Testis (tissue), 2 donors: ENCODE results near the gene PSG6.
"Not testable (repeated sequence)": the region's sequence is repeated elsewhere in the genome, so short reads cannot be mapped to it uniquely, and the experiment has no call there.

Experiments
- POLR2A ChIP-seq: fragments of 450-650 bp; IDR thresholded peaks from one replicate; pipeline ENCODE4 v1.6.1; 2017; ENCODE audit warnings: antibody characterized with exemption, mild to moderate bottlenecking, moderate library complexity
- TF ChIP-seq, protein P1 (sequence below), 3 experiments: fragments of 450-650 bp in 2 of 3; fragments of 200-600 bp in 1 of 3; sonication (generic) in 1 of 3; IDR thresholded peaks; one replicate each; pipeline ENCODE4 v1.5.1; 2016 to 2019; ENCODE audit warnings: antibody characterized with exemption in 3 of 3, mild to moderate bottlenecking in 2 of 3, moderate library complexity in 1 of 3

DNA sequence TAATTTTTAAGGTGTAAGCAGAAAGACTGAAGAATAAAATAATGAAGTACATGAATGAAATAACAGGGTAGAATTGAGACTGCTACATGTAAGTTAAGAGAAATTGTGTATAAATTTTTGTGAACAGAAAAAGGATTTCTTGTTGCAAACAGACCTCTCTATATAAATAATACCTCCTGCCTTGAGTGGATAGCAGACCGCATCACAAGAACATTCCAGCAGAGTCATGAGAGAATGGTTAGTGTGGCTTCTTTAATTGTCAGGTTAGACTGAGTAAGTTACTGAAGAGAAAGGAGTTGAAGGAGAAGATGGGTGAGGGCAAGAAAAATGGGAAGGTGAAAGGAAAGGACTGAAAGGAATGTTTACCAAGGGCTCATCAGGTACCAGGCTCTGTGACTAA, 18.6 kb downstream of the PSG6 start:
- TF ChIP-seq, protein P1, sequence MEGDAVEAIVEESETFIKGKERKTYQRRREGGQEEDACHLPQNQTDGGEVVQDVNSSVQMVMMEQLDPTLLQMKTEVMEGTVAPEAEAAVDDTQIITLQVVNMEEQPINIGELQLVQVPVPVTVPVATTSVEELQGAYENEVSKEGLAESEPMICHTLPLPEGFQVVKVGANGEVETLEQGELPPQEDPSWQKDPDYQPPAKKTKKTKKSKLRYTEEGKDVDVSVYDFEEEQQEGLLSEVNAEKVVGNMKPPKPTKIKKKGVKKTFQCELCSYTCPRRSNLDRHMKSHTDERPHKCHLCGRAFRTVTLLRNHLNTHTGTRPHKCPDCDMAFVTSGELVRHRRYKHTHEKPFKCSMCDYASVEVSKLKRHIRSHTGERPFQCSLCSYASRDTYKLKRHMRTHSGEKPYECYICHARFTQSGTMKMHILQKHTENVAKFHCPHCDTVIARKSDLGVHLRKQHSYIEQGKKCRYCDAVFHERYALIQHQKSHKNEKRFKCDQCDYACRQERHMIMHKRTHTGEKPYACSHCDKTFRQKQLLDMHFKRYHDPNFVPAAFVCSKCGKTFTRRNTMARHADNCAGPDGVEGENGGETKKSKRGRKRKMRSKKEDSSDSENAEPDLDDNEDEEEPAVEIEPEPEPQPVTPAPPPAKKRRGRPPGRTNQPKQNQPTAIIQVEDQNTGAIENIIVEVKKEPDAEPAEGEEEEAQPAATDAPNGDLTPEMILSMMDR (IDR thresholded peaks at IDR 0.05): not testable (repeated sequence)
- not testable (repeated sequence) for TF ChIP-seq POLR2A
